Measurements from ENCODE around the gene PRCC. TPM values are rescaled to one million over a fixed set of nuclear protein-coding genes. Genes with fewer than 3 reads are reported as not detected.
A peak's percentile ranks its signal among the peaks of the same experiment; 100 is the strongest.

The PRCC gene
- total and polyA plus RNA-seq, 2 of the 13 experiments (the other 11 are each of a cell fraction or from before 2014, with no cell fraction given) = 24.2 to 40.5 TPM

- TF ChIP-seq ZBTB25 (CRISPR knock-in tag; IDR thresholded peaks at IDR 0.05) (peak; percentile 70; the same call in 1 of the 2 replicates), ZNF547 (CRISPR knock-in tag; IDR thresholded peaks at IDR 0.05) (peak; percentile 42; the same call in 1 of the 2 replicates), MYC (CRISPR knock-in tag; IDR thresholded peaks at IDR 0.05; ENCODE audit: borderline replicate concordance) (peak; percentile 86), ZNF121 (CRISPR knock-in tag; IDR thresholded peaks at IDR 0.05) (no peak), ZNF619 (CRISPR knock-in tag; IDR thresholded peaks at IDR 0.05) (peak; percentile 91), ZNF773 (CRISPR knock-in tag; IDR thresholded peaks at IDR 0.05; ENCODE audit: borderline replicate concordance) (no peak), ARNT2 (CRISPR knock-in tag; IDR thresholded peaks at IDR 0.05; ENCODE audit: low read depth) (peak; percentile 91), MAZ (IDR thresholded peaks at IDR 0.05; ENCODE audit: borderline replicate concordance, low read depth, low read length) (peak; percentile 99), MAZ (CRISPR knock-in tag; IDR thresholded peaks at IDR 0.05; ENCODE audit: low read depth) (peak; percentile 100), ZNF704 (CRISPR knock-in tag; IDR thresholded peaks at IDR 0.05; ENCODE audit: borderline replicate concordance) (0 out of 2 replicates have a peak, but pooled peaks have one; percentile 45), HCFC1 (IDR thresholded peaks at IDR 0.05; ENCODE audit: low read depth, low read length) (peak; percentile 70), ZNF260 (CRISPR knock-in tag; IDR thresholded peaks at IDR 0.05; ENCODE audit: borderline replicate concordance, low read depth) (no peak), ZNF792 (CRISPR knock-in tag; IDR thresholded peaks at IDR 0.05) (peak; percentile 51; the same call in 1 of the 2 replicates), ZSCAN31 (CRISPR knock-in tag; IDR thresholded peaks at IDR 0.05; ENCODE audit: low read depth) (peak; percentile 70; the same call in 1 of the 2 replicates), ZNF576 (CRISPR knock-in tag; IDR thresholded peaks at IDR 0.05) (no peak), SP2 (CRISPR knock-in tag; IDR thresholded peaks at IDR 0.05) (peak; percentile 66), HIC2 (CRISPR knock-in tag; IDR thresholded peaks at IDR 0.05; ENCODE audit: low read depth) (peak; percentile 86; the same call in 1 of the 2 replicates), ZNF382 (CRISPR knock-in tag; IDR thresholded peaks at IDR 0.05; ENCODE audit: borderline replicate concordance) (no peak), HOXA3 (CRISPR knock-in tag; IDR thresholded peaks at IDR 0.05) (peak; percentile 85), ZMYM4 (CRISPR knock-in tag; IDR thresholded peaks at IDR 0.05) (peak; percentile 70; the same call in 1 of the 2 replicates), ZNF569 (CRISPR knock-in tag; IDR thresholded peaks at IDR 0.05; ENCODE audit: borderline replicate concordance) (no peak), NRL (CRISPR knock-in tag; IDR thresholded peaks at IDR 0.05; ENCODE audit: borderline replicate concordance) (peak; percentile 77; the same call in 1 of the 2 replicates), POGZ (CRISPR knock-in tag; IDR thresholded peaks at IDR 0.05) (peak; percentile 27; the same call in 1 of the 2 replicates)
- TF ChIP-seq, protein P1, sequence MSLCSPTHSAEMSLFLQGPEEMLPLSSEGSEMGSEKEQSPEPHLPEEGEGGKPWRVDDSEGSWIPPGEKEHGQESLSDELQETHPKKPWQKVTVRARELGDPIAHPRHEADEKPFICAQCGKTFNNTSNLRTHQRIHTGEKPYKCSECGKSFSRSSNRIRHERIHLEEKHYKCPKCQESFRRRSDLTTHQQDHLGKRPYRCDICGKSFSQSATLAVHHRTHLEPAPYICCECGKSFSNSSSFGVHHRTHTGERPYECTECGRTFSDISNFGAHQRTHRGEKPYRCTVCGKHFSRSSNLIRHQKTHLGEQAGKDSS (CRISPR knock-in tag; IDR thresholded peaks at IDR 0.05; ENCODE audit: borderline replicate concordance, low read depth) = peak; percentile 65; the same call in 1 of the 2 replicates
Measured at GRCh38 chr1:156751757-156752481, 15.4 kb upstream of the PRCC start (continued).
